Caki2 (cell line): Measurements from ENCODE around the gene ITGB5. TPM values are rescaled to one million over a fixed set of nuclear protein-coding genes. Genes with fewer than 3 reads are reported as not detected.

ENCODE experiments used
- DNase-seq: peaks from one replicate; pipeline ENCODE4 v3.0.0-alpha.2; 2015; ENCODE audit warnings: low read depth
- in situ Hi-C: cut with HindIII; loops from 2 replicates; pipeline ENCODE4 v1.10.0; 2016; ENCODE audit warnings: low sequenced_read_pairs, low pct_unique_long_range_greater_than_20kb, mixed read lengths
- total RNA-seq: library from RNA; depleted of rRNA; stranded (reverse); fragments of >200 nt; shearing (Covaris generic); gene quantifications from 2 replicates; pipeline ENCODE4 v1.2.3, GENCODE V29; 2014; ENCODE audit warnings: low replicate concordance

The ITGB5 gene
- total RNA-seq, 1 experiment from 2014 or later: 475 TPM

DNA sequence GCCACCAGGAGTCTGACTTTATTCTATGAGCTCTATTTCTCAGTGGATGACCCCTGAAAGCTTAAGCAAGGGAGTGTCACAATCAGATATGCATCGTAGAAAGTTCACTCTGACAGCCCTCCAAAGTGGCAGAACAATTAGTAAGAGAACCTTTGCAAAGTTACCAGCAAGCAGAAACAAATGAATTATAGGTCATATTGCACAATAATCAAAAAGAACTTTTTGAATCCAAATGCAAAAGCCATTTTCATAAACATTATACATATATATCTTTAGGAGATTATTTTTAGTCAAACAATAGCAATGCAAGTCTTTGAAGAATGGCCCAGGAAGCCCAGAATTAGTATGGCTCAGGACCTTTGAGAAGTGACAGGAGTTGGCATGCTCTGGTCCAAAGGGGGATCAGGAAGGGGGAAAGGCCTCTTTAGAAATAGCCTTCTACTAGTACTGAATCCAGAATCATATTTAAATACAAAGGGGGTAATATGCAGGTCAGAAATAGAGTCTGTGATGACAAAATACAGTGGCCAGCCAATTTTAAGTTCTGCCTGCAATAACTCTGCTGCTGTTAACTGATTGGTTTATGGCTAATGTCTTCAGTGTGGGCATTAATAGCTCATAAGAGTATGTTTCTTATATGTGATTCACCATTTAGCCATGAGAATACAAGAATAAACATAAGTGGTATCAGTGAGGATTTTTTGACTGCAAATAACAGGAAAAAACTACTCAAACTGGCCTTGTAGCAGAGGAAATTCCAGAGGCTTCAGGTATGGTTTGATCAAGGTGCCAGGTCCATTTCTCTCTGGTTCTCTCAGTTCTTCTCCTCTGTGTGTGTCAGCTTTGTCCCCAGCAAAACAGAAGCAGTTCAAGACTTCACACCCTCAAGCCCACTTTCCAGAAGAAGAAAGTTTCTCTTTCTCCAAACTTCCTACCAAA, 17.0 kb upstream of the ITGB5 start:
- in situ Hi-C loops: no loop called here
- no peak for DNase-seq

DNA sequence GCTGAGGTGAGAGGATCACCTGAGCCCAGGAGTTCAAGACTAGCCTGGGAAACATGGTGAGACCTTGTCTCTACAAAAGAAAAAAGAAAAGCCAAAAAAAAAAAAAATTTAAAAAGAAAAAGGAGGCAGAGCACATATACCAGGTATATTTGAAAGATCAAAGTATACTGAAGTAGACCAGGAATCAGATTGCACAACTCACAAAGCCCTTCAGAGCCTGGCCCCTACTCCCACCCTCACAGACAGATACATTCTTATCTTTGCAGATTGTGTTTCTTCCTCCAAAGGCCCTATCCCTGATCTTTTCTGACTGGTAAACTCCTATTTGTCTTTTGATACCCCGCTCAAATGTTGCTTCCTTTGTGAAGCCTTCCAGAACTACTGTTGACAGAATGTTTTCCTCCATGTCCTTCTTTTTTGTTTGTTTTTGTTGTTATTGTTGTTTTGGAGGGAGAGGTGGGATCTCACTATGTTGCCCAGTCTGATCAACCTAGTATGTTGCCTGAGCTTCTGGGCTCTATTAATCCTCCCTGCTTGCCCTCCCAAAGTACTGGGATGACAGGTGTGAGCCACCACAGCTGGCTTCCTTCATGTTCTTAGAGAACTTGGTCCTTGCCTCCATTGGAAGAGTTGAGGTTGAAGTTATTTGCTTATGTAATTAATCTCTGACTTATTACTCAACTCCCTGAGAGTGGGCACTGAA, 9.8 kb upstream of the ITGB5 start:
- in situ Hi-C loops: loop anchor here (25.0 kb wide), 1 partner anchor 135 kb away; no protein-coding TSS in a partner anchor
- no peak for DNase-seq

GRCh38 chr3:124895756-124896155, 8.6 kb upstream of the ITGB5 start:
- DNase-seq: no peak
- in situ Hi-C loops: loop anchor here (25.0 kb wide), 1 partner anchor 133 kb away; no protein-coding TSS in a partner anchor

GRCh38 chr3:124893526-124893925, 6.4 kb upstream of the ITGB5 start:
- in situ Hi-C loops: loop anchor here (25.0 kb wide), 1 partner anchor 131 kb away; no protein-coding TSS in a partner anchor
- no peak for DNase-seq

GRCh38 chr3:124890573-124891190, 3.5 kb upstream of the ITGB5 start:
- in situ Hi-C loops: loop anchor here (25.0 kb wide), 1 partner anchor 128 kb away; no protein-coding TSS in a partner anchor
- DNase-seq: no peak

GRCh38 chr3:124888482-124889441, 1.6 kb upstream of the ITGB5 start:
- in situ Hi-C loops: loop anchor here (25.0 kb wide), 1 partner anchor 126 kb away; no protein-coding TSS in a partner anchor
- DNase-seq: no peak

GRCh38 chr3:124887932-124888298, 750 bp upstream of the ITGB5 start:
- in situ Hi-C loops: loop anchor here (25.0 kb wide), 1 partner anchor 126 kb away; no protein-coding TSS in a partner anchor
- DNase-seq: no peak

GRCh38 chr3:124886168-124887056, 753 bp downstream of the ITGB5 start:
- peak; percentile 74 for DNase-seq

DNA sequence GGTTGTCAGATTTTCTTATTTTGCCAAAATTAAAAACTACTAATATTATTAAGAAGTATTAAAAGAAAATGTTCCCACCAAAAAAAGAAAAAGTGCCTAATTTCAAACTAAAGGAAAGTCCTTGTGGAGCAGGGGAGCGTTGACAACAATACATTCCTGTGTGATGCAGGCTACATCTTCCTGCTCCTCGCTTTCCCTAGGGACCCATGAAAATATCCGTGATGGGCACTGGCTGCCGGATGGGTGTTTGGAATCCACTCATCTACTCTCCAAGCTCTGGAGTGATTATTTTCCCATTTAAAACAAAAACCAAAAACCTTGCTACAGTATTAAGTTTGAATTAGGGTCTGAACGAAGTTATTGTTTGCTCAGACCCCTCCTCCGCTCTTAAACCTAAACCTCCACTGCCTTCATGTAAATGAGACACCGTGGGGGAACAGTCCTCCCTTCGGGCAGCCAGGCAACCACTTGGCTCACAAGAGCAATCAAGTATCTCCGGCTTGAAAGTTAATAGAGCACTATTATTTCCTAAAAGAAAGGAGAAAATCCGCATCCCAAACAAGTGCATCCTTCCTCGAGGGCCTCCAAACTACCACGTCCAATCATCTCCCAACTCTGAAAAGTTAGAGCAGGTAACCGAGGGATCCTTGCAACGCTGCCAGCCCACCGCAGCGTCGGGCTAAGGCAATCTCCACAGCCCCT, 1.5 kb downstream of the ITGB5 start:
- in situ Hi-C loops: loop anchor here (25.0 kb wide), 1 partner anchor 123 kb away; no protein-coding TSS in a partner anchor
- DNase-seq: peak; percentile 43

More at GRCh38 chr3:124886168-124887056, 753 bp downstream of the ITGB5 start:
- in situ Hi-C loops: loop anchor here (25.0 kb wide), 1 partner anchor 124 kb away; no protein-coding TSS in a partner anchor

DNA sequence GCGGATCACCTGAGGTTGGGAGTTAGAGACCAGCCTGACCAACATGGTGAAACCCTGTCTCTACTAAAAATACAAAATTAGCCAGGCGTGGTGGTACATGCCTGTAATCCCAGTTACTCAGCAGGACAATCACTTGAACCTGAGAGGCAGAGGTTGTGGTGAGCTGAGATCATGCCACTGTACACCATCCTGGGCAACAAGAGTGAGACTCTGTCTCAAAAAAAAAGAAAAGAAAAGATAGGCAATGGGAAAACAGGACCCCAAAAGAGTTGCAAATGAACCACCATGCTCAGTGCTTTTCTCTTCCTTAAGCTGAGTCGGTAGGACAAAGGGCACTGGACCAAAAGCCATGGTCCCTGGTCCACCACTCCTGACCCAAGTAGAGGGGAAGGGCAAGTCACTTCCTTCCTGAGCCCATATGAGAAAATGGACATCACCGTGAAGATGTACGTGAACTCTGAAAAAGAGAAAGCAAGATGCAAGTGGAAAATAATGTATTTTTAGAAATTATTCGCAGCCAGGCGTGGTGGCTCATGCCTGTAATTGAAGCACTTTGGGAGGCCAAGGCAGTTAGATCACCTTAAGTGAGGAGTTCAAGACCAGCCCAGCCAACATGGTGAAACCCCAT, 2.6 kb downstream of the ITGB5 start:
- DNase-seq: no peak
- in situ Hi-C loops: loop anchor here (25.0 kb wide), 1 partner anchor 122 kb away; no protein-coding TSS in a partner anchor

DNA sequence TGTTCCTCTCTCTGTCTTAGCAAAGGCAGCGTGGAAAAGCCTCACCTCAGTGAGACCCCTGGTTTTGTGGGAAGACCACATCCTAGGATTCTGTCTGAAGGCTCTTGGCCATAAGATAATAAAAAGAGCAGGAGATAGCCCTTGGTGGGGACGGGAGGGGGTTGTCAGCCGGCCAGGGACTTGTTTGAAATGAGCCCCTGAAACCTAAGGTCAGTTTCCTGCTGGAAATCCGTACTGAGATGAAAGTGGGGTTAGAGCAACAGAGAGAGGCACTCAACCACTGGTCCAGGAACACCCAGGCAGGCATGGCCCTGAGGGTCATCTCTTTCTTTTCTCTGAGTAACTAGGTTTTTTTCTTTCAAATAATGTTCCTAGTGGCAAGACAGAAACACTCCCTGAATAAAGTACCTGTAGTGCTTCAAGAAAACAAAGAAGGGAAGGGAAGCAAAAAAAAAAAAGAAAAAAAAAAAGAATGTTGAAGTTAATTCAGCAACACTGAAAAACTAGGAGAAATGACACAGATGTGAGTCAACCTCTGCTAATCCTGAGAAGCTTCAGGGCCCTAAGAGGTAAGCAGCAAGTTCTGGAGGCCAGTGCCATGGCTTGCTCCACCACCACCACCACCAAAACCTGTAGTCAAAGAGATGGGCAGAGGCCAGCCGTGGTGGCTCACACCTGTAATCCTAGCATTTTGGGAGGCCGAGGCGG, 3.2 kb downstream of the ITGB5 start:
- in situ Hi-C loops: loop anchor here (25.0 kb wide), 1 partner anchor 122 kb away; no protein-coding TSS in a partner anchor
- DNase-seq: no peak

DNA sequence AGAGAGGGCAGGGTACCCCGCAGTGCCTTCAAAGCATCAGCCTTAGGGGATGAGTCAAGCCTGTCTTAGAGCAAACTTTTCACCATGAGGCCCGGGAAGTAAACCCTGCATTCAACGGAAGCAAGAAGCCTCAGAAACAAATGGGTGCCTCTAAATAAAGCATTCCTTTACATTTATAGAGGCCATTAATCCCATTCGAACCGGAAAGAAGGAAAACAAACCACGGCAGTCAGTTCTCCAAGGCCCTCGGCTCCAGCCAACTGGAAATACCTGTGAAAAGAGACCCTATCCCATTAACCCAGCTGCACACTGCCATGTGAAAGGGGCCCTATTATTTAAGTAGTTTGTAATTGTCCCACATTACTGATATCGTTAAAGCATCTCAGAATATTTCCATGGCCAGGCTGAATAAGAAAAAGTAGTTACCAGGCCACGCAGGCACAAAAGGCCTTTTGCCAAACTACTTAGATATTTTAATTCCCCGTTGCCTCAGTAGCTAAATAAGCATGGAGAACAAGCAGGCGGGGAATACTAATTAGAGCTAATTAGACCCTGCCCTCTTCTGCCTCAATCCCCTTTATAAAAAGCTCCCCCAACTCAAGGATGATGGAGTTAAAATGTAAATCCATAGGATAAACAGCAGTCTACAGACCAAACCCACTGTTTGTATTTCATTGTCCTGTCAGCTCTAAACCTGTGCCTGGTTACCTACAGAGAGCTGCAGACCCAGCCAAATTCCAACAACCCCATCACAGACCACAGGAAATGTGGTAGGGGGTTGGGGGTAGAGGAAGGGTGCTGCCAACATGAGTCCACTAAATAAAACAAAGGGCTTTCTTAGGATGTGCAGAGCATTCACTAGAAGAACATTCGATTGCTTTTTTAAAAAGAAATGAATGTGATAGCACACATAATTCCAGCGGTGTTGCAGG, 4.1 kb downstream of the ITGB5 start:
- DNase-seq: no peak
- in situ Hi-C loops: loop anchor here (25.0 kb wide), 1 partner anchor 121 kb away; no protein-coding TSS in a partner anchor

- in situ Hi-C loops: loop anchor here (25.0 kb wide), 1 partner anchor 120 kb away; no protein-coding TSS in a partner anchor
- DNase-seq: no peak
These were observed 5.0 kb downstream of the ITGB5 start for GRCh38 chr3:124881976-124882697.
